HFFc6 (cell line): ENCODE results near the gene KRT72. TPM values are rescaled to one million over a fixed set of nuclear protein-coding genes. Genes with fewer than 3 reads are reported as not detected.

ENCODE experiments used
- DNase-seq: peaks from one replicate; pipeline ENCODE4 v3.0.0-alpha.2; 2018
- H3K27ac Mint-ChIP-seq: 2 replicates; pipeline ENCODE4 v1.8.0; 2020; ENCODE audit warnings: mild to moderate bottlenecking, mixed read lengths
- H3K27me3 Mint-ChIP-seq: 2 replicates; pipeline ENCODE4 v1.8.0; 2021; ENCODE audit warnings: mild to moderate bottlenecking, moderate library complexity, mixed read lengths; ENCODE audit not compliant: insufficient read depth
- H3K36me3 Mint-ChIP-seq: 2 replicates; pipeline ENCODE4 v1.8.0; 2021; ENCODE audit warnings: low read depth, mixed read lengths
- H3K4me1 Mint-ChIP-seq: 2 replicates; pipeline ENCODE4 v1.8.0; 2020; ENCODE audit warnings: low read depth, mixed read lengths
- H3K4me3 Mint-ChIP-seq: 2 replicates; pipeline ENCODE4 v1.8.0; 2020; ENCODE audit warnings: mild to moderate bottlenecking, moderate library complexity, mixed read lengths
- H3K9me3 Mint-ChIP-seq: 2 replicates; pipeline ENCODE4 v1.8.0; 2020; ENCODE audit warnings: mild to moderate bottlenecking, mixed read lengths
- CTCF ChIP-seq: fragments of 200-600 bp; sonication (generic); IDR thresholded peaks from 2 replicates; pipeline ENCODE4 v1.5.0; 2021; ENCODE audit warnings: antibody characterized with exemption, mild to moderate bottlenecking
- total RNA-seq, 6 experiments: library from RNA; stranded (reverse); fragmentation: NEBNext Ultra II Directional; extraction: Animal tissue kit (Norgen Biotek cat#: 25700); gene quantifications; 2 replicates in 1 of 6; 3 replicates in 5 of 6; pipeline ENCODE4 v1.2.3, GENCODE V29; 2021

Gene KRT72
- total RNA-seq, 6 experiments from 2014 or later, result not detected

GRCh38 chr12:52587563-52587962, 13.7 kb downstream of the KRT72 start:
- peaks cover 26% of the 10 kb centered on the region for H3K27me3 Mint-ChIP-seq

GRCh38 chr12:52585946-52586345, 15.3 kb downstream of the KRT72 start:
- peaks cover 27% of the 10 kb centered on the region for H3K27me3 Mint-ChIP-seq
- no peak for DNase-seq
- H3K36me3 Mint-ChIP-seq, result no peaks in the 10 kb centered on the region
- H3K4me1 Mint-ChIP-seq, result no peaks in the 10 kb centered on the region
- H3K9me3 Mint-ChIP-seq, result no peaks in the 10 kb centered on the region
- TF ChIP-seq CTCF, result no peak
- H3K27ac Mint-ChIP-seq, result no peak overlapping the region
- H3K4me3 Mint-ChIP-seq, result no peak overlapping the region

More at GRCh38 chr12:52587563-52587962, 13.7 kb downstream of the KRT72 start:
- DNase-seq, result no peak
- no peaks in the 10 kb centered on the region for H3K36me3 Mint-ChIP-seq
- H3K4me1 Mint-ChIP-seq, result no peaks in the 10 kb centered on the region
- H3K4me3 Mint-ChIP-seq, result no peak overlapping the region
- no peak for TF ChIP-seq CTCF
- H3K9me3 Mint-ChIP-seq, result no peaks in the 10 kb centered on the region
- H3K27ac Mint-ChIP-seq, result no peak overlapping the region

- Mint-ChIP-seq H3K27ac (no peak overlapping the region), H3K27me3 (peaks cover 29% of the 10 kb centered on the region), H3K4me3 (no peak overlapping the region), H3K36me3 (no peaks in the 10 kb centered on the region), H3K9me3 (no peaks in the 10 kb centered on the region), H3K4me1 (no peaks in the 10 kb centered on the region)
- no peak for DNase-seq
- no peak for TF ChIP-seq CTCF
These were observed 16.2 kb downstream of the KRT72 start for GRCh38 chr12:52585066-52585465.

- Mint-ChIP-seq H3K9me3 (no peaks in the 10 kb centered on the region), H3K4me3 (no peak overlapping the region), H3K36me3 (no peaks in the 10 kb centered on the region), H3K27ac (no peak overlapping the region), H3K27me3 (peaks cover 27% of the 10 kb centered on the region), H3K4me1 (no peaks in the 10 kb centered on the region)
- no peak for DNase-seq
- no peak for TF ChIP-seq CTCF
These were observed 17.0 kb downstream of the KRT72 start for GRCh38 chr12:52584156-52584682.

- peak; percentile 84 for TF ChIP-seq CTCF
- Mint-ChIP-seq H3K9me3 (no peaks in the 10 kb centered on the region), H3K27ac (no peak overlapping the region), H3K36me3 (no peaks in the 10 kb centered on the region), H3K27me3 (peaks cover 29% of the 10 kb centered on the region), H3K4me3 (no peak overlapping the region), H3K4me1 (no peaks in the 10 kb centered on the region)
- DNase-seq, result peak; percentile 45
These were observed 18.2 kb downstream of the KRT72 start for GRCh38 chr12:52582971-52583456.
